MCF 10A (cell line): Measurements from ENCODE around the gene DUS1L. TPM values are rescaled to one million over a fixed set of nuclear protein-coding genes. Genes with fewer than 3 reads are reported as not detected.
A peak's percentile ranks its signal among the peaks of the same experiment; 100 is the strongest.

Experiments used
- BruUV-seq: library from RNA; stranded (reverse); fragments of 400-500 nt; replicated peaks from 2 replicates; lab custom pipeline; 2021; lab: Mats Ljungman, UMichigan
- CTCF ChIA-PET: fragments of 300-600 bp; sonication (Branson Sonifier 250); formaldehyde crosslinking; extraction: SDS; loops from one replicate; lab custom pipeline; 2021; ENCODE audit warnings: antibody characterized with exemption, inconsistent platforms; lab: Yijun Ruan, JAX
- POLR2A ChIA-PET: fragments of 300-600, 350-650 bp; sonication (Branson Sonifier 250); formaldehyde crosslinking; extraction: SDS; loops from one replicate; lab custom pipeline; 2020; ENCODE audit warnings: antibody characterized with exemption, inconsistent platforms; lab: Yijun Ruan, JAX
- DNase-seq: peaks from one replicate; pipeline ENCODE4 v3.0.0-alpha.2; 2018; ENCODE audit not compliant: unreplicated experiment
- H3K27ac Mint-ChIP-seq: one replicate; pipeline ENCODE4 v1.8.0; 2022; ENCODE audit warnings: mild to moderate bottlenecking, low read depth, mixed read lengths; ENCODE audit not compliant: unreplicated experiment
- H3K27me3 Mint-ChIP-seq: one replicate; pipeline ENCODE4 v1.8.0; 2022; ENCODE audit warnings: mixed read lengths; ENCODE audit not compliant: insufficient read depth, unreplicated experiment
- H3K36me3 Mint-ChIP-seq: one replicate; pipeline ENCODE4 v1.8.0; 2022; ENCODE audit warnings: mild to moderate bottlenecking, moderate library complexity, mixed read lengths; ENCODE audit not compliant: insufficient read depth, unreplicated experiment
- H3K4me1 Mint-ChIP-seq: one replicate; pipeline ENCODE4 v1.8.0; 2022; ENCODE audit warnings: mixed read lengths; ENCODE audit not compliant: insufficient read depth, unreplicated experiment
- H3K4me3 Mint-ChIP-seq: one replicate; pipeline ENCODE4 v1.8.0; 2022; ENCODE audit warnings: mild to moderate bottlenecking, moderate library complexity, mixed read lengths; ENCODE audit not compliant: unreplicated experiment
- H3K9me3 Mint-ChIP-seq: one replicate; pipeline ENCODE4 v1.8.0; 2022; ENCODE audit warnings: mixed read lengths; ENCODE audit not compliant: unreplicated experiment
- intact Hi-C: fragments of 100-400 bp; cut with micrococcal nuclease; formaldehyde crosslinking; loops from 2 replicates; pipeline ENCODE4 v1.14.1; 2022
- total RNA-seq: library from RNA; stranded (reverse); gene quantifications from 2 replicates; pipeline ENCODE4 v1.2.3, GENCODE V29; 2022
- TF ChIP-seq, protein P1 (sequence below): fragments of 200-600 bp; IDR thresholded peaks from one replicate; pipeline ENCODE4 v1.8.0; 2022; ENCODE audit warnings: antibody characterized with exemption, mild to moderate bottlenecking; ENCODE audit not compliant: unreplicated experiment

Gene DUS1L
- total RNA-seq, 1 experiment from 2014 or later = 116 TPM

DNA sequence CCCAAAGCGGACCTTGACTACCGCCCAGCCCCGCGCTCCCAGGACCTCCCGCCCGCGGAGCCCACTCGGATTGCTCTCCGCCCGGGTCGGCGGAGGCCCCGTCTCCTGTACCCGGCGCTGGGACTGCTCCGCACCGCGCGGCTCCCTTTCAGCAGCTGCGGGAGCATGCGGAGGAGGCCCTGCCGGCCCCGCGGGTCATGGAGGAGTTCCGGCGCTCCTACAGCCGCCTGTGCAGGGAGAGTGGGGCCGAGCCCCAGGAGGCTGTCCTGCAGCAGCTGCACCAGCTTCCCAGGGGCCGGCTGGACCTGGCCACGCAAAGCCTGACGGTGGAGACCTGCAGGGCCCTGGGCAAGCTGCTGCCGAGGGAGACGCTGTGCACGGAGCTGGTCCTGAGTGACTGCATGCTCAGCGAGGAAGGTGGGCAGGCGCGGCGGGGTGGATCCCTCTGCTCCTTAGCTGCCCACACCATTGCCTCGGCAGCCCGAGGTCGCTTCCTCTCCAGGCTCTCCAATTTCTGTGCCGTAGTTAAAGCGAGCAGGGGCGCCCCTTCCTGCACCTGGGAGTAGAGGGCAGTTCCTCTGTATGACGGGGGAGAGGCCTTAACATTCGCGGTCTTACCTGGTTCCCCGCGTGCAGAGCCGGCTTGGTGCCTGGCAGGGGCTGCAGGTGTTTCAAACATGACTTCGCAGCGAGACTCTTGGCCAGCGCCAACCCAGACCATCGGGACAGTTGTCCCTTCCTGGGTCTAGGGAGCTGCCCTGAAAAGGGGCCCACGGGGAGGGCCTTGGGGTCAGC lies 42.0 kb downstream of the DUS1L start:
- no peaks in the 10 kb centered on the region for H3K9me3 Mint-ChIP-seq
- intact Hi-C loops = loop anchor here (1.0 kb wide), 1 partner anchor 32 kb away; no protein-coding TSS in a partner anchor
- no peak for DNase-seq
- H3K4me3 Mint-ChIP-seq = peak overlapping the region; percentile 79
- no peaks in the 10 kb centered on the region for H3K27me3 Mint-ChIP-seq
- peaks cover 16% of the 10 kb centered on the region for H3K4me1 Mint-ChIP-seq
- CTCF ChIA-PET = interaction anchor here (5.2 kb wide), 1 partner anchor 64 kb away, joined by 74 read pairs; the partner anchor contains the start of gene NOTUM
- no TSS peak for BruUV-seq
- TF ChIP-seq, protein P1, sequence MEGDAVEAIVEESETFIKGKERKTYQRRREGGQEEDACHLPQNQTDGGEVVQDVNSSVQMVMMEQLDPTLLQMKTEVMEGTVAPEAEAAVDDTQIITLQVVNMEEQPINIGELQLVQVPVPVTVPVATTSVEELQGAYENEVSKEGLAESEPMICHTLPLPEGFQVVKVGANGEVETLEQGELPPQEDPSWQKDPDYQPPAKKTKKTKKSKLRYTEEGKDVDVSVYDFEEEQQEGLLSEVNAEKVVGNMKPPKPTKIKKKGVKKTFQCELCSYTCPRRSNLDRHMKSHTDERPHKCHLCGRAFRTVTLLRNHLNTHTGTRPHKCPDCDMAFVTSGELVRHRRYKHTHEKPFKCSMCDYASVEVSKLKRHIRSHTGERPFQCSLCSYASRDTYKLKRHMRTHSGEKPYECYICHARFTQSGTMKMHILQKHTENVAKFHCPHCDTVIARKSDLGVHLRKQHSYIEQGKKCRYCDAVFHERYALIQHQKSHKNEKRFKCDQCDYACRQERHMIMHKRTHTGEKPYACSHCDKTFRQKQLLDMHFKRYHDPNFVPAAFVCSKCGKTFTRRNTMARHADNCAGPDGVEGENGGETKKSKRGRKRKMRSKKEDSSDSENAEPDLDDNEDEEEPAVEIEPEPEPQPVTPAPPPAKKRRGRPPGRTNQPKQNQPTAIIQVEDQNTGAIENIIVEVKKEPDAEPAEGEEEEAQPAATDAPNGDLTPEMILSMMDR = no peak
- peaks cover 5% of the 10 kb centered on the region for H3K36me3 Mint-ChIP-seq
- POLR2A ChIA-PET = interaction anchor here (0.7 to 4.7 kb wide), 16 partner anchors 8 to 1994 kb away, joined by 3 to 35 read pairs (median 5); partner anchors contain the start of genes ASPSCR1, DCXR, DUS1L and FASN
- H3K27ac Mint-ChIP-seq = no peak overlapping the region

DNA sequence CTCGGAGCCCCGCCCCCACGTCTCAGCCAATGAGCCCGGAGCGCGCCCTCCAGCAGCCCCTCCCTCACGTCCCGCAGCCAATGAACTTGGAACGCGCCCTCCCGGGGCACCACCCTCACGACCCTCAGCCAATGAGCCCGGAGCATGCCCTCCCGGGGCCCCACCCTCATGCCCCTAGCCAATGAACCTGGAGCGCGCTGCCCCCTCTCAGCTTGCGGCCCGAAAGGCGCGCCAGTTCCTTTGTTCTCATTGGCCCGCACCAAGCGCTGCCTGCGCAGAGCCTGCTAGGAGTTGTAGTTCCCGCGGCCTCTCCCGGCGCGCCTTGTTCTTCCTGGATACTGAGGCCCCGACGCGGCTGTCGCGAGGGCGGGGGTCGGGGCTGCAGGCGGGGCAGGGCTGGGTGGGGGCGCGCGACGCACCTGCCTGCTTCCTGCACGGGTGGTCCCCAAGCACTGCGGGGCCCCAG lies 42.6 kb downstream of the DUS1L start, which contains the start of gene LRRC45:
LRRC45 (plus strand) TSS at position 325 of the 466 bp plus-strand sequence. CDS start 339 bp downstream, outside the sequence.
- intact Hi-C loops = loop anchor here (1.0 kb wide), 1 partner anchor 32 kb away; no protein-coding TSS in a partner anchor
- no peaks in the 10 kb centered on the region for H3K9me3 Mint-ChIP-seq
- peaks cover 5% of the 10 kb centered on the region for H3K36me3 Mint-ChIP-seq
- peak; percentile 99 for DNase-seq
- no peaks in the 10 kb centered on the region for H3K27me3 Mint-ChIP-seq
- H3K4me1 Mint-ChIP-seq = peaks cover 16% of the 10 kb centered on the region
- peak within 1 kb of the TSS; percentile 79 for H3K4me3 Mint-ChIP-seq
- ChIA-PET POLR2A (interaction anchor here (0.6 to 4.7 kb wide), 22 partner anchors 9 to 1994 kb away, joined by 3 to 35 read pairs (median 4); partner anchors contain the start of genes ASPSCR1, DCXR, DUS1L and FASN), CTCF (interaction anchor here (0.6 to 5.2 kb wide), 6 partner anchors 20 to 109 kb away, joined by 3 to 74 read pairs (median 6); partner anchors contain the start of gene NOTUM)
- TF ChIP-seq, protein P1 = no peak
- BruUV-seq = no TSS peak
- H3K27ac Mint-ChIP-seq = peak within 1 kb of the TSS; percentile 61

DNA sequence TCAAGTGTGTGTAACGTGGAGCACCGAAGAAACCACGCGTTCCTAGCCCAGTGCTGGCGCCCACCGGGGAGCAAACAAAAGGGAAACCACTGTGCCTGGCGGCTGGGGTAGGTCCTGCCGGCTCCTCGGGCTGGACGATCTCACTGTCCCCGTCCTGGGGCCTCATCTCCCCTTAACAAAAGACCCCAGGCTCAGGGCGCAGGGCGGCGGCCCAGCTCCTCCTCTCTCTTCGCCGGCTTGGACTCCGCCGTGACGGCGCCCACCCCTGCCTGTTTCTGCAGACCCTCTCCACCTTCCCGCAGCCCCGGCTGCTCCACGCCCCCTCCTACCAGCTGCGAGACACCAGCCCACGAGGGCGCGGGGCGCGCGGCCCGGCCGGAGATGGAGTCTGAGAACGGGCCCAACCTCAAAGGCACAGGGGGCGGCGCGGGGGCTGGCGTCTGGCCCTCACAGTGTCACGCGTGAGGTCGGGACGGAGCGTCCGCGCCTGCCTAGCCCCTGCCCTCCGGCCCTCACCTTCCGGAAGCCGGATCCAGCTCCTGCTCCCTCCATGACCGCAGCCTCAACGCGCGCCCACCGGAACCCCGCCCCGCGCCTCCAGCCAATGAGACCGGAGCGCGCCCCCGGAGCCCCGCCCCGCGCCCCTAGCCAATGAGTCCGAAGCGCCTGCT lies 43.2 kb downstream of the DUS1L start, which contains the start of gene CENPX:
CENPX (minus strand) TSS at position 569 of the 671 bp plus-strand sequence; CDS start at position 552, 17 bp downstream.
- no peaks in the 10 kb centered on the region for H3K9me3 Mint-ChIP-seq
- intact Hi-C loops = no loop called here
- peaks cover 16% of the 10 kb centered on the region for H3K4me1 Mint-ChIP-seq
- peak within 1 kb of the TSS; percentile 61 for H3K27ac Mint-ChIP-seq
- H3K36me3 Mint-ChIP-seq = peaks cover 5% of the 10 kb centered on the region
- no peaks in the 10 kb centered on the region for H3K27me3 Mint-ChIP-seq
- no TSS peak for BruUV-seq
- POLR2A ChIA-PET = interaction anchor here (0.5 to 4.7 kb wide), 25 partner anchors 9 to 617 kb away, joined by 3 to 35 read pairs (median 4); partner anchors contain the start of genes ASPSCR1, DCXR, DUS1L and FASN
- no peak for DNase-seq
- CTCF ChIA-PET = interaction anchor here (0.6 to 5.2 kb wide), 14 partner anchors 12 to 628 kb away, joined by 3 to 74 read pairs (median 4); partner anchors contain the start of gene NOTUM
- TF ChIP-seq, protein P1 = no peak
- H3K4me3 Mint-ChIP-seq = peak within 1 kb of the TSS; percentile 79
